A204.1 (cell line): ENCODE data around the gene TTC21B.

Experiments
- FAIRE-seq: peaks from 2 replicates; lab custom pipeline; 2012; peaks lifted over from hg19 to GRCh38; lab: Jason Lieb, UNC

Gene TTC21B

DNA sequence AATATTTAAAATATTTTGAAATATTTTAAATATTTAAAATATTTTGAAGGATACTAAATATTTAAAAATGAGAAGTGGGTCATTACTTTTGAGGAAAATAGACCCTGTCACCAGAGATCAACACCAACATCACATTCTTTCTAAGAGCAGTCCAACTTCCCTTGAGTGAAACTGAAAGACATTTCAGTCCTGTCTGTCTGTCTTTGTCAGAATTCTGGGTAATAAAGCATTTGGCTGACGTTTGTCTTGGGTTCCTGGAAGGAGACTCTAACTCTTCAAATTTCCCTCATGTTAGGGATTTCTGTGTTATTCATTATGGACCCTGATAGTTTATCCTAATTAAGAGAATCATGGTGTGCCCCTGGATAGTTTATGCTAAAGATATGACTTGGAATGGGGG is 32.8 kb downstream of the TTC21B start:
- FAIRE-seq = peak; percentile 35

DNA sequence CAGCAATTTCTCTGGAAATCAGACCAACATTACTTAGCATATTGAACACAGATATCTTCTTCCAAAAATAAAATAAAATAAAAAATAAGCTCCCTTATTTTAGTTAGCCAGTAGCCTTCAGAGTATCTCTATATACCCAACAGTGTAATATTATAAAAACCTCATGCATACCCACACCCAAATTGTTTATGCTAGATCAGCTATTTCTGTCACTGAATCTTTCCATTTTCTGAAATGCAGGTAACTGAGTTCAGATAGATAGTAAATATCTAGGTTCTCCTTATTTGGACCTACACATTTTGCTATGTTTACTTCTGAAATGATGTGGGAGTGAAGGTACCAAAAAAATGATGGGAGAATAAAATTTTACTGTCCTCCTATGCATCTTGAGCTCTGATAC is 39.9 kb downstream of the TTC21B start:
- FAIRE-seq = no peak

DNA sequence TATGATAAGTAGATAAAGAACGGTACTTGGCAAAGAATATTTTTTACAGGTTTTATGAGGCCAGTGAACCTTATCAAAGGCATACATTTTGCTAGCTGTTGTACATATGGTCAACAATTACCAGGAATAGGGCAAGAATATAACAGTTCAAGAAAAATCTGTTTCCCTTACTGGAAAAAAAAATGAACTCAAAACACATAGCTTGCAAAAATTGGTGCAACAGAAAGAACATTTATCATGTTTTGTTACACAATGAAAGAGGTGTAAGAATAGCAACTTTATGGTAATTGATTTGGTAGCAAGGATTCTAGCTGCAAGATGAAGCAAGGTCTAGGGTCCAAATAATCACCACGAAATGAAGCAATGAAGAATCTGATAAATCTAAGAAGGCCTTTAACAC is 41.6 kb downstream of the TTC21B start:
- no peak for FAIRE-seq

DNA sequence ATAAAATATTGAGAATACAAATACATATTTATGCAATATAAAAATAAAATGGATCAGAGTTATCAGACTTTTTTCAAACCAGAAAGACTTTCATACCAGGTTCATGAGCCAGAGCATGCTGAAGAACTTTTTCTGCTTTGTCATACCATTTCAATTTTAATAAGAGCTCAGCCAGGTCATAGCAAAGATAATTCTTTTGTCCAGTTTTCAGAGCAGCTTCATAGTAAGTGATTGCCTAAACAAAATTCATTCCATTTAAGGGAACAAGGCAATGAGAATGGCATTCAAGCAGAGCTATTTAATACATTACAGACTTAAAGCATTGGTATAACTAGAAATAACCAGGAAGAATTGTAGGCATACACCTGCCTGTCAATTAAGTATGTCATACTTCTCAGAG is 42.3 kb downstream of the TTC21B start:
- no peak for FAIRE-seq

DNA sequence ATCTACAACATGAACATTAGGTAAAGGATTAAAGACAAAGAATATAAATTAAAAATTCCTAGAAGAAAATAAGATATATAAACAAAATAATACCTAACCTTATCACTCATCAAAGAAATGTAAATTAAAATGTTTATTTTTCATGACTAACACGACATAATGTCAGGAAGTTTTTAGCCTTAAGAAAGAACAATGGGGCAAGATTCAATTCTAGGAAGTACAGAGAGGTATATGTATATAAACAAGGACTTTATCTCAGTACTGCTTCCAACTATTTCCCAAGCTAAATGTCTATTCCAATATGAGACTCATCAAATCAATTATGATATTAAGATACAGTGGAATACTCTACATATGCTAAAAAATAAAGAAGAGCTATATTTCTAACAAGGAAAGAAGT is 44.1 kb downstream of the TTC21B start:
- FAIRE-seq = no peak

DNA sequence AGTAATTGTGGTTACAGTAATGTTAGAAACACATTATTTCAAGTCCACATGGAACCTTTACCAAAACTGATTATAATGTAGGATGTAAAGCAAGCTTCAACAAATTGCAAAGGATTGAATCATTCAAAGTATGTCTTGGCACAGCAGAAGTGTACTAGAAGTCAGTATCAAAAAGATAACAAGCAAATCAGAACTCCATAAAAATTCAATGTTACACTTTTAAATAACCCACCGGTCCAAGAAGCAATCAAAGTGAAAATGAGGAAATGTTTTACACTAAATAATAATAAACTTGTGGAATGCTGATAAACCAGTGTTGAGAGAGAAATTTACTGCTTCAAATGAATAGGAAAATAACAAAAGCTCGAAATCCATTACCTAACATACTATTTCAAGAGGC is 47.7 kb downstream of the TTC21B start:
- FAIRE-seq = no peak

DNA sequence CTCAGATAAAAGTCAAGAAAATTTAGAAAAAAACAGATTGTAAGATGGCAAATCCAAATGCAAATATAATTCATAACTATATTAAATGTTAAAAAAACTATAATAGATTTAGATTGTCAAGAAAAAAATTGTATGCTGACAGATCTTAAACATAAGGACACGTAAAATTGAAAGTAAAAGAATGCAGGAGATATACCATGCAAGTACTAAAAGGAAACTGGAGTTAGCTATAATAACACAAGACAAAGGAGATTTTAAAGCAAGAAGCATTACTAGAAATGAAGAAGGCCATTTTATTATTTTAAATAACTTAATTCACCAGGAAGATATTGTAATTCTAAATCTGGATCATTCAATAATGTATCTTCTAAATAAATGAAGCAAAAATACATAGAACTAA is 48.3 kb downstream of the TTC21B start:
- no peak for FAIRE-seq

DNA sequence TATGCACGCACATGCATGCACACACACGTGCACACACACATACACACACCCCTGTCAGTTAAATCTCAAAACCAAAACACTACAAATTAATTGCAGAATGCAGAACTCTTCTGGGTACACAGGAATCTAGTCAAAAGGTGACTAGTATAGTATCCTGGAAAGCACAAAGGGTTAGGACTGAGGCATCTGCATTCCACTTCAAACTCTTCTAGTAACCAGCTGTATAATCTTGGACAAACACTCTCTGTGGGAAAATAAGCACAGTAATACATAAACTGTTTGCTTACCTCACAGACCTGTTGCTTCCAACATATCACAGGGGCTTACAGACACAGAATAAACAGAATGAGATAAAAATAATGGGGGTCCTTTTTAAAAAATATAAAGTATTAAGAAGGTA is 49.1 kb downstream of the TTC21B start:
- no peak for FAIRE-seq

DNA sequence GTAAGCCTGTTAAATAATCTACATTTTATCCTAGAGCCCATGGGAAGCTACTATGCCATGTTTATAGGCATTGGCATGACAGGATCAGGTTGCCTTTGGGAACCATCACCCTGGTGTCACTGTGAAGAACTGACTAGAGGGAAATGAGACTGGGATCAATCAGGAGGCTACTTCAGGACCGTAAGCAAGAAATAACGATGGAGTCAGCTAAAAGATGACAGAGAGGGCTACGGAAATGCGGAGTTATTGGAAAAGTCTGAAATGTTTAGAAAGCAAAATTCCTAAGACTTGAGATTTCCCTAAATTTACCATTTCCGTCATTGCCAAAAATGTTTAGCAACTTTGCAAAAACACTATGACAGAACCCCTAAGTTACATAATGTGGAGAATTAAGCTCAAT is 50.2 kb downstream of the TTC21B start:
- FAIRE-seq = no peak

DNA sequence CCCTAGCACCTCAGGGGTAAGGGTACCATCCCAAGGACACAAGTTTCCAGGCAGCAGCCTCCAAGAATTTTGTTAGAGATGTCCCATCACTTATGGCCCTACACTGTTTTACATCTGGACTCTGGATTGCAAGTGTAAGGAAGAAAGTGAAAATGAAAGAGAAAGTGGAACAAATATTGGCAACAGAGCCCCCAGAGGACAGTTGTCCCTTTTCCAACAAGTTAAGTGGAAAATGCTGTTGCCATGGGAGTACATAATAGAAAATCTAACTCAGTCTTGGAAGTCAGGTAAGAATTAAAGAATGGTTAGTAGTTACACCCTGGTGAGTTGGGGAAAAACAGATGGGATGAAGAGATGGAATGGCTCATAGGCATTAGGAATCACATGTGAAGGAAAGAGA is 50.6 kb downstream of the TTC21B start:
- FAIRE-seq = peak; percentile 25

DNA sequence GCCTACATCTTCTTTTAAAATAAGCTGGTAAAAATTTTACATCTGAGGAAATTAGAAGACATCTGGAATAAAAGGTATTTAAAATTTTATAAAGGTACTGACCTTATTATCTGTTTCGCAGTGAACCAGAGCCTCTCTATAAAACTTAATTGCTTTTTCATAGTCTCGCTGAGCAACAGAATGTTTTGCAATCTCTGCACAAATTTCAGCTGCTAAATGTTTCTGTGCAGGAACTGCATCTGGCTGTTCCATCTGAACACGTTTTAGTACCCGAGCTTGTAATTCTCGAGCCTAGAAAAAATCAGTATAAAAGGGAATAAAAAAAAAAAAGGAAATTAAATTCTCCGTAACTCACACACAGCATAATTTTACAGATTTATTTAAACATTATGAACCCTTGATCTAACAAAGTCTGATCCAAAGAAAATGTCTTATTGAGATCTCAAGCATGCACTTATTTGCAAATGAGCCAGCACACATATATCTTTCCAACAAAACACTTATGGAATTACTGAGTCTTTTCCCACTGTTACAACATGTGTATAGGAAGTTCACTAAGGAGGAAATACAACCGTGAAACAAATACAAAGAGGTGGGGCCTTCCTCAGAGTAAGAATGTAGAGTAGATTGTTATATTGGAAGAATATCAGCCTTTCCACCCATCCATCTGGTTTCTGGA is 51.8 kb downstream of the TTC21B start:
- no peak for FAIRE-seq

DNA sequence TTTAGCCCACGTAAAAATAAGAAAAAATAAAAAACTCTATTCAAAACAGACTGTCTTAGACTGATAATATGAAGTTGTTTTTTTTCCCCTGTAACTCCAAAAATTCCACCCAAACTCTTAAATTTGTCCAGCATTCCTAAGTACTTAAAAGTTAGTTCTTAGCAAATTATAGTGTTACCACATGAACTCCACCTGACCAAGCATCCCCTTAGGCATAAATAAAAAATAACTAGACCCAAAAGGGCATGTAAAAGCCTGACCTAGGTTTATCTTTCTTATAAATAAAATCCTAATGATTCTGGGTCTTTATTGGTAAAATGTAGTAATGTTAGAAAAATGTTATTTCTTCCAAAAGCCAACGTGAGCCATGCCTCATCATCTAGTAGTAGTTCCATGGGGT is 54.3 kb downstream of the TTC21B start:
- FAIRE-seq = no peak

DNA sequence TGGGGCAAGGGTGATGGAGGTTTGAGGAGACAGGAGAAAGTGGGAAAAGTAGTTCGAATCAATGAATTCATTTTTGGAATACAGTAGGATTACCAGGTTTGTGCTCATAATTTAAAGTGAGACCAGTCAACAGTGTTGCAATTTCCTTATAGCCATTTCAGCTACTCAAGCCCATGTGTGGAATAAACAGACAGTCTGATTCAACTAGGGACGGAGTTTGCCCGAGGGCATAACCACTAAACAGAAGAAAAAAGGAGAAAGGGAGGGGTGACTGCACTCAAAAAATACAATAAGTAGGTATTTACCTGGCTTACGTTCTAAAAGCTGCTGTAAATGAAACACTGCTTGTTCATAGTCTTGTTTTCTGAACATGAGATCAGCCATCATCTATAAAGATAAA is 55.2 kb downstream of the TTC21B start:
- FAIRE-seq = no peak

DNA sequence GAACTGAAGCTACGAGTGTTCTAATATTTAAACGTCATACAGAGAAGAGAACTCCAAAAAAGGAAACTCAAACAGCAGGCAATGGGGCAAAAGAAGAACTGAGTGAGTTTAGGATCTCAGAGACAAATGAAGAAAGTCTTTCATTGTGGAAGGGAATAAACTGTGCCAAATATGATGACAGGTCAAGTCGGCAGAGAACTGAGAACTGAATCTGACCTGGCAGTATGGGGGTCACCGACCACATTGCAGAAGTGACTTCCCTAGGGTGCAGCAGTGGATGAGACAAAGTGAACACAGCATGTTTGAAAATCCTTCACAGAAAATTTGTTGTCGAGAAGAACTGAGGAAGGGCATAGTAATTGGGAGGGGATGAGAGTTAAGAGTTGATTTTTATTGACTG is 55.9 kb downstream of the TTC21B start:
- FAIRE-seq = no peak

DNA sequence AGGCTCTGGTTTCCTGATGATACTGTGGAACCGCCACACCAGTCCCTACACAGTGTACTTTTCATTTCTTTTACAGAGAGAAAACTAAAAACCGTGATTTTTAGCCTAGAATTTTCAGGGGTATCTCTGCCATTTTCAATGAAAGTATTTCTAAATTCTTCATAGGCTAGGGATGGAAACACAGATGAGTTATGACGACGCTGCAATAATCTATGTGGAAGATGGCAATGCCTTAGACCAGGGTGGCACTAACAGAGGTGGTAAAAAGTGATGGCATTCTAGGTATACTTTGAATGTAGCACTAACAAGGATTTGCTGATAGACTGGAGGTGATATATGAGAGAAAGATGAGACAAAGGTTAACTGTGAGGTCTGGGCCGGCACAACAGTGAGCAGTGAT is 56.5 kb downstream of the TTC21B start:
- FAIRE-seq = no peak

DNA sequence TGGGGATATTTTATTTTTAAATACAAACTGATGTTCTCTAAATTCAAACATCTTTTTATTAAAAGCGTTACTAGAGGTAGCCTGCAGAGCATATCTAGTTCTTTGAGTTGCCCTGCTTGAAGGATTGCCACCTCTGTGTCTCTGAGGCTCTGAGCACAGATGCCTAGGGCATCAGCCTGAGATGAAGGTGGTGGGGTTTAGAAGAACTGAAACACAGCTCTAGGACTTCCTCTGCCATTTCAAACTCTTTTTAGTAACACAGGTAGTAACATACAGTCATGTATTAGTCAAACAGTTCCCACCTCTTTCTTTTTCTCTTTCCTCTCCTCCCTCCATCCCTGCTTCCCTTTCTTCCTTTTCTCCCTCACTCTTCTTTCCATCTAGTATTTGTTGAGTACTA is 57.6 kb downstream of the TTC21B start:
- FAIRE-seq = no peak

DNA sequence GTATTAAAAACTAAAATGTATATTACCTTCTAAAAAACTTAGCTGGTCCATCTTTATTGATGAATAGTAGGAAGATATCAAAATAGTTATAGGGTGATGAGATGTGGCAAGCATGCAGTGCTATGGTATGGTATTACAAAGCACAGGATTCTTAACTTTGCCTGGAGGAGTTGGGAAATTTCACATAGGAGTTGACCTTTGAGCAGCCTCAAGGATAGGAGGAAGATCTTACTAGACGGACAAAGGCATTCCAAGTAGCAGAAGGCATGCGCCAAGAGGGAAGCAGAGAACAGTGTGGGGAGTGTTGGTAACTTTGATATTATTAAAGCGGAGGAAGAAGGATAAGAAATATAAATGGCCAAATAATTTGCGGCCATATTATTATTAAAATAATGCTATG is 60.0 kb downstream of the TTC21B start:
- FAIRE-seq = no peak

DNA sequence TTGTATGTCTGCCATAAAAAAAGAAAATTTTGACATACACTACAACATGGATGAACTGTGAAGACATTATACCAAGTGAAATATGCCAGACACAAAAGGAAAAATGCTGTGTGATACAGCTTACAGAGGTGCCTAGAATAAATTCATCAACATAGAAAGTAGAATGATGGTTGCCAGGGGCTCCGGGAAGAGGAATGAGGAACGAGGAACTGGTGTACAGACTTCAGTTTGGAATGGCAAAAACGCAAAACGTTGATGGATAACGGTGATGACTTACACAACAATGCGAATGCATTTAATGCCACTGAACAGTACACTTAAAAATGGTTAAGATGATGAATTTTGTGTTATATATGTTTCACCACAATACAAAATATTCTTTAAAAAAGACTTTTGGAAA is 61.0 kb downstream of the TTC21B start:
- FAIRE-seq = no peak

DNA sequence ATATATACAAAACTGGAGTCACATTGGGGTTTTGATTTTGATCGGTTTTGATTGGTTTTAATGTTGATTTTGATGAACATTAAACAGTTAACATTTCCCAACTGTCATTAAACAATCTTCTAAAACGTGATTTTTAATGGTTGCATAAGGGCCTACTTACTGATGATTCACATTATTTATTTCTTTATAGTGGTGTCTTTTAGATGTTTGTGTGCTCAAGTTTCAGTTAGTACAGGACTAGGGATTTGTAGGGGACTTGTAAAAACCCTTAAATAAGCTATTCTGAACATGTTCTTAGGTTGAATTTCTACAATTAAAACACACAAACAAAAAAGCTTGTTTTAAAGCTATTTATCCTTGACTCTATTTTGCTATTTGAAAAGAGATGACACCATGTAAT is 61.6 kb downstream of the TTC21B start:
- peak; percentile 56 for FAIRE-seq

DNA sequence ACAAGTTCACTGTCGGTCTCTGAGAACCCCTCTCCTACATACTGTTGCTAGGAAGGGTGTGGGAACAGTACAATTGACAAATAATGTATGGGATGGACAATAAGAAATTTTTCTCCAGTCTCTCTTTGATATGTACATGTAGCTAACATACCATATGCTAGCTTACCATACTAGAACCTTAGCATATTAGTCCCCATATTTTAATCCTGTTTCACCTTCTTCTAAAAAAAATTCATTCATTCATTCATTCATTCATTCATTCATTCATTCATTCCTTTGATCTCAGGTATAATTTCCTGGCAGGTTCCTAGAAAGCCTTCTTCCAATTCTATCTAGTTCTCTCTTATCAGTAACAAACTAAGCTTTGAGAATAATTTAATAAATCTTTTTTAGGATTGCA is 62.2 kb downstream of the TTC21B start:
- no peak for FAIRE-seq

DNA sequence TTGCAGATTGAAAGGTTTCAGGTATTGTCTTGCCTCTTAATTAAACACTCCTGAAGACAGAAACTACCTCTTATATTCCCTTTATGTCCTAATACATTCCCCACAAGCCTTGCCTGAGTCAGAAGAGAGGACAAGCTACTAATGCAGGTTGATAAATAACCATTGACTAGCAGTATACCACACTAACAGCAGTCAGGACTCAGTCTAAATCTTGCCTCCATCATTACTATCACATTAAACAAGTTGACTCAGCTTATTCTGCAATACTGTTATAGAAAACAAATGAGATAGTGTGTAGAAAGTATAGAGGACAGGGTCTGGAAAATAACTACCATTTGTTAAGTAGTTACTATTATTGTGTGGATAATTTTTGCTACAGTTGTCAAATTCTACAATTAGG is 63.8 kb downstream of the TTC21B start:
- FAIRE-seq = no peak

DNA sequence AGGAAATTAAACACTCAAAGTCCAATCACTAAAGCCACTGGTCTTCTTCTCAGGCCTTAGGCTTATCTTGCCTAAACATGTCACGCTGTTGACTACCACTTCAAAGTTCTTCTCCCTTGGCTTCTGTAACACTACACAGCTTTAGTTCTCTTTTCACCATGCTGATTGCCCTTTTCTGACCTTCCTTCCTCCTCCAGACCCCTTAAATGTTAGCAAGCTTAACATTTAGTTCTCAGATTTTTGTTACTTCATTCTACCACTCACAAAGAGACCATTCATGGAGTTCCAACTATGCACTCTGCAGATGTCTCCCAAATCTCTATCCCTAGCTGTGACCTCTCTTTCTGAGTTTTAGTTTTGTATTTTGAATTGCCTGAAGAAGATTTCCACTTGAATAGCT is 64.4 kb downstream of the TTC21B start:
- no peak for FAIRE-seq

DNA sequence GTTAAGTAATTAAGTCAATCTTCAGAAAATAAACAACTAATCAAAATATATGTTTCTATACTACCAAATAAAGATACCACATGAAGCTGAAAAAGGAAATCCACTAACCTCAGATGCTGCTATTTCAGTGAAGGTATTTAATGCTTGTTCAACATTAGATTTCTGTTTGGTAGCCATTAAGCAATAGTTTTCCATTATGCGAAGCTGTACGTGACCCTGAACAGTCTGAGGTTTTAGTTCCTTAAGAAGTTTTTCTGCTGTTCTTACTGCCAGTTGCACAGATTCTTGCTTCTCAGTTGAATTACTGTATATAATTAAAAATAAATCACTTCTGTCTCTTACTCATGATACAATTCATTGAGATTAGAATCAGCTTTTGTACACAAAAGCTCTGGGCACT is 65.4 kb downstream of the TTC21B start:
- no peak for FAIRE-seq

DNA sequence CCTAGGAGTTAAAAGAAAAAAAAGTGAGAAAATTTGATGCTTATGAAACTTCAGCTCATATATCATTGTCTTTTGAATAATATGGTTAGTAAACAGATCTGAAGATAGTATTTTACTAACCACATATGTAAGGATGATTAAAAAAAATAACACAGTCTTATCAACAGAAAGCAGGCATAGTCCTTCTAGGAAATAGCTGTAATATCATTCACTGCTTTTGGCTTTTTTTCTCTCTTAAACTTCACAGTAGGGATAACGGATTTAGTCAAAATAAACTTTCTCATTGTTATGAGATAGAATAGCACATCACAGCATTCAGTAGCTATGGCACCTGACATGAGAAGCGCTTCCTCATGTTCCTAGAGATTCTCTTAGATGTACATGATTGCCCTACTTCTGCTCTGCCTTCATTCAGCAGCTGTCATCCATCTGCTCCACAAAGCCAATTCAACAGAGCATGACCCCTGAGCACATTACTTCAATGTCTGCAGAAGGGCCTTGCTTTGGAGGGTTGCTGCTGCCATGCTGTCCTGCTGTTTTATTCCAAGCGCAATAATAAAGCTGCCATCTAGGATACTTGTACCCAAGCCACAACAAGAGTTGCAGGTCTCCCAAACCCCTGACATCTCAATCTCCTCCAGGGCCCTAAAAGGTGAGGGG is 67.0 kb downstream of the TTC21B start:
- FAIRE-seq = no peak
